Gastroesophageal sphincter (tissue), 3 donors: ENCODE measurements around the gene UBAC2.

Experiments used
- POLR2A ChIP-seq, 2 donors: fragments of 450-650 bp; IDR thresholded peaks; one replicate each; pipeline ENCODE4 v1.6.1; 2017; ENCODE audit warnings: antibody characterized with exemption in 2 of 2, mild to moderate bottlenecking in 2 of 2, moderate library complexity in 1 of 2
- TF ChIP-seq, protein P1 (sequence below), 4 experiments: fragments of 200-600 bp in 2 of 4; fragments of 450-650 bp in 2 of 4; sonication (generic) in 1 of 4; IDR thresholded peaks; one replicate each; pipeline ENCODE4 v1.5.1; 2017 to 2019; ENCODE audit warnings: antibody characterized with exemption in 4 of 4, mild to moderate bottlenecking in 2 of 4, moderate library complexity in 2 of 4

DNA sequence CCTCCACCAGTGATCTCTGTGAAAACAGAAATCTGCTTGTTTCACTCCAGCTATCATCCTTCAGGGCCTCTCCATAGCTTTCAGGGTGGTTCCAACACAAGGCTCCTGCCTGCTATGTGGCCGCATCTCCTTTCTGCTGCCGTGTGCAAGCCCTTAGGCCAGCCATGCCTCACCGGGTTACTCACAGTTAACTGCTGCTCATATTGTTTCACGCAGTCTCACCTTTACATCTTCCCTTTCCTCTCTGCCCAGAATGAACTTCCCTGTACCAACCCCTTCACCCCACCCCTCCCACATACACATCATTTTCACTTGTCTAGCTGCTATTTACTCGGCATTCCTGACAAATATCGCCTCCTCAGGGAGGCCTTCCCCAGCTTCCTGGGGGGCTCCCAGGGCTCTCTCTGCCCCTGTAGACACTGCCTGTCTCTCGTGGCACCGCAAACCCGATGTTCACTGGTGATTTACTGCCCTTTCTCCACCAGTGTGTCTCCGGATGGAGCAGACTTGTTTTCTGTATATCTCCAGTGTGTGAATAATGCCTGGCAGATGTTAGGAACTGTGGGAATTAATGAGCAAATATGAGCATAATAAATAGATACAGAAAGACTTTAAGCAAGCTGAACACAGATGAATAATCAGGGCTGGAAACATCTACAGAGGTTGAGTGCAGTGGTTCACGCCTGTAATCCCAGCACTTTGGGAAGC, 145.8 kb downstream of the UBAC2 start:
- TF ChIP-seq, protein P1, sequence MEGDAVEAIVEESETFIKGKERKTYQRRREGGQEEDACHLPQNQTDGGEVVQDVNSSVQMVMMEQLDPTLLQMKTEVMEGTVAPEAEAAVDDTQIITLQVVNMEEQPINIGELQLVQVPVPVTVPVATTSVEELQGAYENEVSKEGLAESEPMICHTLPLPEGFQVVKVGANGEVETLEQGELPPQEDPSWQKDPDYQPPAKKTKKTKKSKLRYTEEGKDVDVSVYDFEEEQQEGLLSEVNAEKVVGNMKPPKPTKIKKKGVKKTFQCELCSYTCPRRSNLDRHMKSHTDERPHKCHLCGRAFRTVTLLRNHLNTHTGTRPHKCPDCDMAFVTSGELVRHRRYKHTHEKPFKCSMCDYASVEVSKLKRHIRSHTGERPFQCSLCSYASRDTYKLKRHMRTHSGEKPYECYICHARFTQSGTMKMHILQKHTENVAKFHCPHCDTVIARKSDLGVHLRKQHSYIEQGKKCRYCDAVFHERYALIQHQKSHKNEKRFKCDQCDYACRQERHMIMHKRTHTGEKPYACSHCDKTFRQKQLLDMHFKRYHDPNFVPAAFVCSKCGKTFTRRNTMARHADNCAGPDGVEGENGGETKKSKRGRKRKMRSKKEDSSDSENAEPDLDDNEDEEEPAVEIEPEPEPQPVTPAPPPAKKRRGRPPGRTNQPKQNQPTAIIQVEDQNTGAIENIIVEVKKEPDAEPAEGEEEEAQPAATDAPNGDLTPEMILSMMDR (IDR thresholded peaks at IDR 0.05) = no peak
- no peak for TF ChIP-seq POLR2A (IDR thresholded peaks at IDR 0.05)
